ENCODE measurements around the gene CACNA1G. TPM values are rescaled to one million over a fixed set of nuclear protein-coding genes. Genes with fewer than 3 reads are reported as not detected.

CACNA1G gene
- total RNA-seq, 2 donors from 2014 or later: 0.07 to 0.19 TPM

DNA sequence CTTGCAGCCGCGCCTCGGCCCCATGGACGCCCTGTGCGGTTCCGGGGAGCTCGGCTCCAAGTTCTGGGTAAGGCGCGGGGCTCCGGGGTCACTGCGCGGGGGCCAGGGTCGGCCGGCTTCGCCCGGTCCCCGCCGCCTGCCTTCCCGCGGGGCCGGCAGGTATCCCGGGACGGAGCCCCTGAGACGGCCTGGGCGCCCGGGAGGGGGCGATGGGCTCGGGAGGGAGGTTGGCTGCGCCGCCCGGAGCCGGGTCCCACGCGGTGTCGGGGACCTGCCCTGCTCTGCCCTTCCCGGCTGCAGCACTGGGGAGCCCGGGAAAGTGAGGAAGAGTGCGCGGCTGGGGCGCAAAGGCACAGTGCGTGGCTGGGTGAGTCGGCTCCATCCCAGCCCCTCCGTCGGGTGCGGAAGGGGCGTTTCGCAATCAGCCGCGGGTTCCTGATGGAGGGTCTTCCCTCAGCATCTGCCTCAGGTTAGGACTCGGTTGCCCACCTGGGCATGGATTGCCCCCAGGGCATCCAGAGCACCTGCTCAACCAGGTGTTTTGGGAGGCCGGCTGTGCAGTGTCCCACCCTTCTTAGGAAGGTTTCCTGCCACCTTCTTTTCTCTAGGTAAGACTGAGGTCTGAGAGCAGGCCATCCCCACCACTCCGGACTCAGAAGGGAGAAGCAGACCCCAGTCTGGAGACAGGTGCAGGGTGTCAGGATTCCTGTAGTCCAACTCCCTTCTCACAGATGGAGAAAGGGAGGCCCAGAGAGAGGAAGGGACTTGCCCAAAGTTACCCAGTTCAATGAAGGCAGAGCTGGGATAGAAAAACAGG, 74.6 kb downstream of the CACNA1G start:
- H3K36me3 ChIP-seq: no peaks in the 10 kb centered on the region
- peak overlapping the region; percentile 69 for H3K27ac ChIP-seq
- H3K9ac ChIP-seq (ENCODE audit: low read depth in 2 of 2, low read length in 2 of 2): peak overlapping the region; percentile 86 to 99
- peak overlapping the region; percentile 68 for H3K4me3 ChIP-seq
- no peak for DNase-seq
- intact Hi-C loops (cut with DNase I): loop anchor here (5.0 kb wide), 2 partner anchors 47 to 62 kb away; no protein-coding TSS in a partner anchor
- peaks cover 26% of the 10 kb centered on the region for H3K4me1 ChIP-seq
- TF ChIP-seq CTCF (IDR thresholded peaks at IDR 0.05): no peak
- no peaks in the 10 kb centered on the region for H3K27me3 ChIP-seq
- no peaks in the 10 kb centered on the region for H3K9me3 ChIP-seq

DNA sequence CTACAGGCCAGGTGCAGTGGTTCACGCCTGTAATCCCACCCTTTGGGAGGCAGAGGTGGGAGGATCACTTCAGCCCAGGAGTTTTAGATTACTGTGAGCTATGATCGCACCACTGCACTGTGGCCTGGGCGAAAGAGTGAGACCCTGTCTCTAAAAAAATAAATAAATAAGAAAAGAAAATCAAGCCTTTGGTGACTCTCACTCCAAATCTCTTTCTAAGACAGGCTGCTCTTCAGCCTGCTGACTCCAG, 75.1 kb downstream of the CACNA1G start:
- H3K4me3 ChIP-seq: peak overlapping the region; percentile 68
- intact Hi-C loops (cut with DNase I): no loop called here
- H3K4me1 ChIP-seq: peaks cover 29% of the 10 kb centered on the region
- peak overlapping the region; percentile 86 to 99 for H3K9ac ChIP-seq (ENCODE audit: low read depth in 2 of 2, low read length in 2 of 2)
- no peak for TF ChIP-seq CTCF (IDR thresholded peaks at IDR 0.05)
- H3K9me3 ChIP-seq: no peaks in the 10 kb centered on the region
- no peaks in the 10 kb centered on the region for H3K27me3 ChIP-seq
- DNase-seq: no peak
- H3K36me3 ChIP-seq: no peaks in the 10 kb centered on the region
- H3K27ac ChIP-seq: peak overlapping the region; percentile 69

DNA sequence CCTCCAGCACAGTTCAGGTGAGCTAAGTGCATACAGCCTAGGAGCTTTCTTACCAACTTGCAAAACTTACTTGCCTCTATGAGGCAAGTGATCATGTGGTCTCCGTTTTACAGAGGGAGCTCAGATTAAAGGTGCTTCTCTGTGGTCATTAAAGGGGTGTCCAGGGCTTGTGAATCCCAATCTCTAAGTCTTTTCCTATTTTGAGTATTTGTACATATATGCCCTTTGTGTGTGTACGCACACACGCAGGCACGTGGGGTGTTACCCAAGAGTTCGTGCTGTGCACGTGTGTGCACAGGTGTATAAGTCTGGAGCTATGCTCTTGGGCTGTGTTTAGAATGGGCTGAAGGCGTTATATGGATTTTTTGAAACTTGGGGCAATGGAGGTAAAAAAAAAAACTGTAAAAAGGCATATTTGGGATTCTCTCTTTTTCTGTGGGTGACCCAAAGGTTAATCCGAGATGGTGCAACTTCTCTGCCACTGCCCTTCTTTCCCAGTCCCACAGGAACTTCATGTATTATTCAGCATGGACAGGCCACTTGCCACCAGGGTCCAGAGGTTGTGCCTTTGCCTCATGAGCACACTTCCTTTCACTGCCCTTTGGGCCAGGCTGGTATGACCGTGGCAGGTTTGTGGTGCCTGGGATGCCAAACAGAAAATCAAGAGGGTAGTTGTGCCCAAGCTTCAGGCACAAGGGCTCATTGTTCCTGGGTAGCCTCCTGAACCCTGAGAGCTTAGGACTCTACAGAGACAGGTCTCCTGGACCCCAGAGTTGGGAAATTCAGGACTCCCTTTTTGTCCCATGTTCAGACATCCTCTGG, 75.7 kb downstream of the CACNA1G start:
- Histone ChIP-seq H3K4me3 (peak overlapping the region; percentile 68), H3K27me3 (no peaks in the 10 kb centered on the region), H3K27ac (peak overlapping the region; percentile 69), H3K9me3 (no peaks in the 10 kb centered on the region), H3K4me1 (peaks cover 34% of the 10 kb centered on the region), H3K9ac (ENCODE audit: low read depth in 2 of 2, low read length in 2 of 2) (peak overlapping the region; percentile 58 to 99), H3K36me3 (no peaks in the 10 kb centered on the region)
- no peak for DNase-seq
- TF ChIP-seq CTCF (IDR thresholded peaks at IDR 0.05): no peak
- intact Hi-C loops (cut with DNase I): no loop called here

- Histone ChIP-seq H3K27me3 (no peaks in the 10 kb centered on the region), H3K27ac (no peak overlapping the region), H3K9me3 (no peaks in the 10 kb centered on the region), H3K4me1 (peaks cover 34% of the 10 kb centered on the region), H3K9ac (ENCODE audit: low read depth in 2 of 2, low read length in 2 of 2) (peak overlapping the region in 1 of 2 donors; percentile 99), H3K36me3 (no peaks in the 10 kb centered on the region), H3K4me3 (no peak overlapping the region)
- no peak for DNase-seq
- TF ChIP-seq CTCF (IDR thresholded peaks at IDR 0.05): no peak
- intact Hi-C loops (cut with DNase I): no loop called here
Observed at GRCh38 chr17:50636804-50637195, 76.3 kb downstream of the CACNA1G start.

DNA sequence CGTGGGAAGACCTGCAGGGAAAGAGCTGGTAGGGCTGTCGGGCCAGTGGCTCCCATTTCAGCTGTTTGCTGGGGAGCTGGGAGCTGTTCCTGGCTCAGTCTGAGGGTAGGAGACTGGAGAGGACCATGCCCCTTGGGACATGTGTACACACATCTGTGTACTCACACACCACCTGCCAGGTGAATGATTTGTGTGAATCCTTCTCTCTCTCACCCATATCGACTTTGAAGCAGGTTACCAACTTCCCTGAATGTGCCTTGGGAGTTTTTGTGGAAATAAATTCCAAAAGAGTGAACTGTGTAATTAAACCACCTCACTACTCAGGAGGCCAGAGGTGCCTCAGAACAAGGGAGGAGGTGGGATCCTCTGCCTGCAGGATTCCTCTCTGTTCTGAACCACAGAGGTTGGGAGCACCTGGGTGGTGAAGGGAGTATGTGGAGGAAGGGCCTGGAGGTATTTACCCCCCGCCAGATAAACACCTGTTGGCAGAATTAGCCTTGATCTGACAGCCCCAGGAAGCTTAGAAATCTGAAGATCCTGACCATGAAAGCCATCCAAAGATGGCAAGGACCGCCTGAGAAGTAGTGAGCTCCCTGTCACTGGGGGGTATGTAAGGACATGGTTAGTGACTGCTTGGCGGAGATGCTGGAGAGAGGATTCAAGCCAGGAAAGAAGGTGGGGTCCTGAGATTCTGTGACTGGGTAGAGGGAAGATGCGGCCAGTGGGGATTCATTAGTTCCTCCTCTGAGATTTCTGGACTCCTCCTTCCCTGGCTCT, 77.5 kb downstream of the CACNA1G start:
- intact Hi-C loops (cut with DNase I): no loop called here
- Histone ChIP-seq H3K36me3 (no peaks in the 10 kb centered on the region), H3K4me1 (peaks cover 34% of the 10 kb centered on the region), H3K9ac (ENCODE audit: low read depth in 2 of 2, low read length in 2 of 2) (peak overlapping the region in 1 of 2 donors; percentile 99), H3K27me3 (no peaks in the 10 kb centered on the region), H3K9me3 (no peaks in the 10 kb centered on the region), H3K27ac (peak overlapping the region; percentile 86), H3K4me3 (no peak overlapping the region)
- no peak for TF ChIP-seq CTCF (IDR thresholded peaks at IDR 0.05)
- peak; percentile 58 for DNase-seq

Measured in colonic mucosa (tissue), 4 donors.